ENCODE data around the gene C1QTNF2. TPM values are rescaled to one million over a fixed set of nuclear protein-coding genes. Genes with fewer than 3 reads are reported as not detected.

C1QTNF2 gene
- total and polyA plus RNA-seq, 2 of the 8 experiments (the other 6 are each of a cell fraction or from before 2014, with no cell fraction given) = 1.0 to 2.0 TPM

DNA sequence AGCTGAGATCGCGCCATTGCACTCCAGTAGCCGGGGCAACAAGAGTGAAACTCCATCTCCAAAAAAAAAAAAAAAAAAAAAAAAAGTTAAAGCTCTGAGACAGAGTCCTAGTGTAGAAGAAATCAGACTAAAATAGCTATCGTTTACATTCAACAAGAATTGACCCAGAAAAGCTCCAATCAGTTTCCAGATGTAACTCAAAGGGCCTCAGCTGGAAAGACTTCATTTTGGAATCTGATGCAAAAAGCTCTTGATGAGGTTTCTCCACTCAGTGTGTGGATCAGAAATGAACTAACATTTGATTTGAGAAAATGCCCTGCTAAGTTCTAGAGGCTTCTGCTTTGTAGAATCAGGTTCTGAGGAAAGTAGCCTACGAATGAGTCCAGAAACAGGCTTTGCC is 7.2 kb upstream of the C1QTNF2 start (continued):
- TF ChIP-seq CHD7 (IDR thresholded peaks at IDR 0.05; ENCODE audit: insufficient replicate concordance, low read length) (no peak), SIN3A (conservative IDR thresholded peaks at IDR 0.05 in 1 of 2, IDR thresholded peaks at IDR 0.05 in 1 of 2; ENCODE audit: low read depth in 1 of 2, low read length in 2 of 2) (no peak), FOSL1 (IDR thresholded peaks at IDR 0.05; ENCODE audit: insufficient read depth, low read depth, low read length) (no peak)
